Measurements from ENCODE around the gene BRD1.

The BRD1 gene

DNA sequence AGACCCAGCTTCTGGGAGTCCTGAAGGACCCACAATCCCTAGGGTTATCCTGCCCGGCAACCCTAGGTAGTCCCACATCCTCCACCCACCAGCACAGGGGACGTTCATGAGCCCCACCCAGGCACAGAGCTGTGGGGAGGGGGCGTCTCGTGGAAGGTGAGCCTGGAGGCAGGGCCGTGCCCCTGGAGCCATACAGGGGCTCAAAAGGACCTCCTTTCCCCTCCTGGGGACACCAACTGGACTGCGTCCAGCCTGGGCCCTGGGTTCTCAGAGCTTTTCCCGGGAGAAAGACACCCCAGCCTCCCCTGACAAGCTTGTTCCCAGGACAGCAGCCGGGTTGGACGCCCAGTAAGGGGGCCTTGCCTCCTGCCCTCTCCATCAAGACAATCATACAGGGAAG lies 78.4 kb downstream of the BRD1 start:
- no peak for DNase-seq

- no peak for DNase-seq
These were observed 79.2 kb downstream of the BRD1 start for GRCh38 chr22:49748514-49748913.

GRCh38 chr22:49747716-49748115 lies 80.0 kb downstream of the BRD1 start:
- no peak for DNase-seq

DNA sequence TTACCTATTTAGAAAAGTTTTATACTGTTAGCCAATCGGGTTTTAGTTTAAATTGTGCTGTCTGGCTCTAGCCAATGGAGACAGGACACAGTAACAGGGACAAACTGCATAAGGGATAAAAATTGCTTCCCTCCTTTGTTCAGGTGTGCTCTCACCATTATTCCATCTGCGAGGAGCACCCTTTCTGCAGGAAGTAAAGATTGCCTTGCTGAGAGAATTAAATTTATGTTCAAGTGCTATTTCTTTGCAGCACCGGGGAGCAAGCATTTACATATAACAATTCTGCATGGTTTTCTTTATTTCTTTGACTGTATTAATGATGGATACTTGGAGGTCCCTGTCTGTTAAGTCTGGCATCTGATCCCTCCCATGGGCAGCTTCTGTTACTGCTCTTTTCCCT lies 80.5 kb downstream of the BRD1 start:
- no peak for DNase-seq

DNA sequence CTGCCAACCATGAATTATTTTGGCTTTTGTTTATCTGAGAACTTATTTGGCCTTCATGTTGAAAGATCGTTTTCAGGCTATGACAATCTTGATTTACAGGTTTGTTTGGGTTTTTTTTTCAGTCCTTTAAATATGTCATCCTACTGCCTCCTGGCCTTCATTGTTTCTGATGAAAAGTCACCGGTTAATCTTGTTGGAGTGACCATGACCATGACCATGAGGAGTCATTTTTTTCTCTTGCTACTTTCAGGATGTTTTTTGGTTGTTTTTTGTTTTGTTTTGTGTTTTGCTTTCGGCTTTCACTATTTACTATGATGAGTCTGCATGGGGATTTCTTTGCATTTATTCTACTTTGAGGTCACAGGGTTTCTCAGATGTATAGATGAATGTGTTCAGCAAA lies 81.6 kb downstream of the BRD1 start:
- no peak for DNase-seq

DNA sequence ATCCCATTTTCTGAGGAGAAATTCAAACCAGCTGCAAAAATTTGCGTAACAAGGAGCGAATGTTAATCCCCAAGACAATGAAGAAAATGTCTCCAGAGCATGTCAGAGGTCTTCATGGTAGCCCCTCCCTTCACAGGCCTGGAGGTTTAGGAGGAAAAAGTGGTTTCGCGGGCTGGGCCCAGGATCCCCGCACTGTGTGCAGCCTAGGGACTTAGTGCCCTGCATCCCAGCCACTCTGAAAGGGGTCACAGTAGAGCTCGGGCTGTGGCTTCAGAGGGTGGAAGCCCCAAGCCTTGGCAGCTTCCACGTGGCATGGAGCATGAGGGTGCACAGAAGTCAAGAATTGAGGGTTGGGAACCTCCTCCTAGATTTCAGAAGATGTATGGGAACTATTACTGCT lies 87.4 kb downstream of the BRD1 start:
- no peak for DNase-seq

DNA sequence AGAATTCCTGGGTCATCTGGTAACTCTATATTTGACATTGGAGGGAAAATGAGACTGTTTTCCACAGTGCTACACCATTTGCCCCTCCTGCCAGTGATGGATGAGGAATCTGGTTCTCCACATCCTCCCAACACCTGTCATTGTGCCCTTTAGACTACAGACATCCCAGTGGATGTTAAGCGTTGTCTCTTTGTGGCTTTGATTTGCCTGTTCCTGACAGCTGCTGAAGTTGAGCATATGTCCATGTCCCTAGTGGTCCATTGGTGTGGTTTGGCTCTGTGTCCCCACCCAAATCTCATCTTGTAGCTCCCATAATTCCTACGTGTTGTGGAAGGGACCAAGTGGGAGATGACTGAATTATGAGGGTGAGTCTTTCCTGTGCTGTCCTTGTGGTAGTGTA lies 88.5 kb downstream of the BRD1 start:
- no peak for DNase-seq

DNA sequence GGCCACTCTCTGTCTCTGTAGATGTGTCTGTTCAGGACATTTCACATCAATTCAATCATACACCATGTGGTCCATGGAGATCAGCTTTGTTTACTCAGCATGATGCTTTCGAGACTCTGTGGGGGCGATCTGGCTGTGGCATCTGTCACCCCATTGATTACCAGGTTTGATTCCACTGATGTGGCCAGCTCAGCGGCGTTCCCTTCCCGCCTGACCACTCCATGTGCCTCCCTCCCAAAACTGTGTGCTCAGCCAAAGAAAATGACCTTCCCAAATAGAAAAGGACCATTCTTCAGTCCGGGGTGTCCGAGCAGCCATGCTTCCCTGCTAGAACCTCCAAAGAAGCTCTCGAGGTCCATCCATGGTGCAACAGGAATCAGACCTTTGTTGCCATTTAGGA lies 89.1 kb downstream of the BRD1 start:
- no peak for DNase-seq

- DNase-seq = no peak
These were observed 89.7 kb downstream of the BRD1 start for GRCh38 chr22:49738006-49738405.

GRCh38 chr22:49737101-49737551 lies 90.5 kb downstream of the BRD1 start:
- no peak for DNase-seq

- DNase-seq = no peak
These were observed 91.1 kb downstream of the BRD1 start for GRCh38 chr22:49736538-49736937.

GRCh38 chr22:49735901-49736421 lies 91.7 kb downstream of the BRD1 start:
- DNase-seq = no peak

- no peak for DNase-seq
These were observed 92.2 kb downstream of the BRD1 start for GRCh38 chr22:49735411-49735900.

DNA sequence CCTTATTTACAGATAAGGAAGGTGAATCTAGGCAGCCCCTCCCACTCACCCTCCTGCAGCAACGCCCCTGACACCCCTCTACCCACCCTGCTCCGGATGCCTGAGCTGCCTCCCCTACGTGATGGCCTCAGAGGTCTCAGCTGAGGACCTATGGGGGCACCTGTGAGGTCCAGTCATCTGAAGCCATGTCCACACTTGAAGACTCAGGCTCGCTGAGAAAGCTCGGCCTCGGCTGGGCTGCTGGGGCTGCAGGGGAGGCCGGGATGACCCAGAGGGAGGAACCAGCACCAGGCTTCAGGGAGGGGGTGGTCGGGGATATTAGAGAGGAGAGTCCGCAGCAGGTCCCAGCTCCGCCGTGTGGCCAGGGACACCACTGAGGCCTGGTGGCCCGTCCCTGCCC lies 92.8 kb downstream of the BRD1 start:
- no peak for DNase-seq

DNA sequence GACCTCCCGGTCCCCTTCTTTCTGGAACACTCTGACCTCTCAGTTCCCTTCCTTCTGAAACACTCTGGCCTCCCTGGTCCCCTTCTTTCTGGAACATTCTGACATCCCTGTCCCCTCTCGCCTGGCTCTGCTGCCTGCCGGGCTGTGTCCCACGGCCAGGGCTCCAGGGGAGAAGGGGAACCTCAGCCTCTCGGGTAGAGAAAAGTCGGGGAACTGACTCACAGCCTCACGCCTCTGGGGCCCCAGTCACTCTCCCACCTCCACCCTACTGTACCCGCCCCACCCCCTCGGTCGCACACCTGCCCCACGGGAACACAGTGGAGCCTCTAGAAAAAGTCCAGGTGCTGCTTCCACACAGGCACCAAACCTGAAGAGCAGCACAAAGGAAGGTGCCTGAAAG lies 93.3 kb downstream of the BRD1 start:
- DNase-seq = no peak

DNA sequence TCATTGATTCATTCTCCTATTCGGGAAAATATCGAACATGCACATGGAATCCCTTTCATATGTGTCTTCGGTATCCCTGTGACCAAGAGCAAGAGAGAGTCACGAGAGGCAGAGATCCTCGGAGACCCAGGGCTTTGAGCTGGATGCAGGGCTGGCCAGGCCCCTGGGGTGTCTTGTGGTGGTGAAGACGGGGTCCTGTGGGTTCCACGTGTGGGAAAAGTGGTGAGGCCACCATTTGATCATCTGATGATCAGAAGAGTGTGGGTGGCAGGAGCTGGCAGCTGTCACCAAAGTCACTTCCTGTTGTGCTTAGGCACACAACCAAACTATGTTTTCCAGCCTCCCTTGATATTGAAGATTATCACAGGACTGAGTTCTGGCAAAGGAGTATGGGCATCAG lies 94.0 kb downstream of the BRD1 start:
- DNase-seq = no peak

DNA sequence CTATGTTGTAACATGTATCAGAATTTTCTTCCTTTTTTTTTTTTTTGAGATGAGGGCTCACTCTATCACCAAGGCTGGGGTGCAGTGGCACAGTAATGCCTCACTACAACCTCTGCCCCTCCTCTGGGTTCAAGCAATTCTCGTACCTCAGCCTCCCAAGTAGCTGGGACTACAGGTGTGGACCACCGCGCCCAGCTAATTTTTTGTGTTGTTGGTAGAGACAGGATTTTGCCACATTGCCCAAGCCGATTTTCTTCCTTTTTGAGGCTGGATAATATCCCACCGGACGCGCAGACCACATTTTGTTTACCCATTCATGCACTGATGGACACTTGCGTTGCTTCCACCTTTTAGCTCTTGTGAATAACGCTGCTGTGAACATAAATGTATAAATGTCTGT lies 97.0 kb downstream of the BRD1 start:
- DNase-seq = no peak

- DNase-seq = no peak
These were observed 99.0 kb downstream of the BRD1 start for GRCh38 chr22:49728570-49729271.

- DNase-seq = no peak
These were observed 99.6 kb downstream of the BRD1 start for GRCh38 chr22:49727881-49728569.

DNA sequence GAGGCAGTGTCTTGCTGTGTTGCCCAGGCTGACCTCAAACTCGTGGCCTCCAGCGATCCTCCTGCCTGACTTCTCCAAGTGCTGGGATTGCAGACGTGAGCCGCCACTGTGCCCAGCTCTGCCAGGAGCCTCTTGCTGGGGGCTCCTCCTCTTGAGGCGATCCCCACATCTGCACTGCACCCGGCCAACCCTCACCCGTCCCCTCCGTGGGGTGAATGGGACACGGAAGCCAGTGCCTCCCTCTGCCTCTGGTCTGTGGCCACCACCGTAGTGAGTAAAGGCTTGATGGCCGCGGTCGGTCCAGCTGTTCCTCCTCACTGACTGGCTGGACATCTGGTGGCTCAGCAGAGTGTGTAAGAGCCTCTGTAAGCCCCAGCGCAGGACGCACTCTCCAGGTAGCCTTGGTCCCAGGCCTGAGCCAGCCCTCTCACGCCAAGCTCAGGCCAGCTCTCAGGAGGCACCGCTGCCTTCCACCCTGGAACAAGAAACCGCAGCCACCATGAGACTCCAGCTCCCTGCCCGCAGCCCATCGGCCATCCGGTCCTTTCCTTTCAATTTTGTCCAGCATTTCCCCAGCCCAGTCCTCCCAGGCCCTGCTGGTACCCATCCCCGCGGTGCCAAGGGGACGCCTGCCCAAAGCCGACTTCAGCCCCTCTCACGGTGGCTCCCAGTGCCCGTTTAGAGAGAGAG lies 100.3 kb downstream of the BRD1 start:
- no peak for DNase-seq

DNA sequence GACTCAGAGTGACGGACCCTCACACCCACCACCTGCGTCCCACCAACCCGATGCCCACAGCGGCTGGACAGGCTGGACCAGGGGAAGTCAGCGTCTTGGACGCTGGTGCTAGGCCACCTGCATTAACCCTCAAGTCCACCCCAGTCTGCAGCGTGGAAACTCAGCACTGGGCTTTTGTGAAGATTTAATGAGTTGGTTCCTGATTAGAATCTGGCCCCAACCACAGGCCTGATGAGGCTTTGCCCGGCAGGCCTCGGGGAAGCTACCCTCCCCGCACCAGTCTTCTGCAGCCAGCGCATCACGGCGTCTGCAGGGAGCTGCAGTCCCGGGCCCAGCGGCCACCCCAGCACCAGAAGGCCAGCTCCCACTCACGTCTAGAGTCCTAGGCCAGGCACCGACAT lies 101.0 kb downstream of the BRD1 start:
- DNase-seq = no peak

- DNase-seq = no peak
These were observed 101.5 kb downstream of the BRD1 start for GRCh38 chr22:49726022-49726681.

GRCh38 chr22:49725516-49725915 lies 102.2 kb downstream of the BRD1 start:
- no peak for DNase-seq
